H1 (cell line): ENCODE data around the gene SLC66A3. TPM values are rescaled to one million over a fixed set of nuclear protein-coding genes. Genes with fewer than 3 reads are reported as not detected.

Experiments
- CREB1 ChIP-seq: IDR thresholded peaks from 2 replicates; pipeline ENCODE4 v1.6.1; 2012; ENCODE audit warnings: inconsistent platforms
- E2F6 ChIP-seq: IDR thresholded peaks from 2 replicates; pipeline ENCODE4 v1.6.1; 2012; ENCODE audit warnings: inconsistent platforms
- POLR2A ChIP-seq, 2 experiments: IDR thresholded peaks; 1 replicate in 1 of 2; 2 replicates in 1 of 2; pipeline ENCODE4 v1.6.1; 2011; ENCODE audit warnings: low read depth in 2 of 2, low read length in 2 of 2, mild to moderate bottlenecking in 2 of 2; ENCODE audit errors: control extremely low read depth in 1 of 2
- RFX5 ChIP-seq: IDR thresholded peaks from 2 replicates; pipeline ENCODE4 v1.6.1; 2011; ENCODE audit warnings: low read depth, low read length, improper control_type of control experiment, borderline replicate concordance
- polyA plus RNA-seq, 7 experiments: library from polyadenylated mRNA; depleted of rRNA in 3 of 7; stranded (reverse) in 5 of 7; unstranded in 2 of 7; fragments of >200 nt in 5 of 7; fragments of 200-250 nt in 2 of 7; gene quantifications; 1 replicate in 5 of 7; 2 replicates in 1 of 7; 4 replicates in 1 of 7; pipeline versions ENCODE4 v1.2.1 to v1.2.3, GENCODE V29; 2011 to 2013; ENCODE audit warnings: missing spikeins in 2 of 7, mixed read lengths in 2 of 7
- total RNA-seq: library from RNA; stranded (reverse); fragmentation: NEBNext Ultra II Directional; extraction: Animal tissue kit (Norgen Biotek cat#: 25700); gene quantifications from 2 replicates; pipeline ENCODE4 v1.2.1, GENCODE V29; 2021
- TF ChIP-seq, protein P1 (sequence below), 3 experiments: IDR thresholded peaks; 1 replicate in 2 of 3; 2 replicates in 1 of 3; pipeline versions ENCODE4 v1.5.1 to v1.6.1; 2011; ENCODE audit warnings: low read length in 3 of 3, mild to moderate bottlenecking in 3 of 3, inconsistent platforms in 2 of 3, low read depth in 1 of 3, moderate library complexity in 1 of 3; ENCODE audit not compliant: insufficient read depth in 1 of 3; ENCODE audit errors: control extremely low read depth in 1 of 3
- TF ChIP-seq, protein P2 (sequence below): IDR thresholded peaks from 2 replicates; pipeline ENCODE4 v1.6.1; 2011; ENCODE audit warnings: low read length, improper control_type of control experiment

Gene SLC66A3
- total and polyA plus RNA-seq, 2 of the 8 experiments (the other 6 are each of a cell fraction or from before 2014, with no cell fraction given) = 8.7 to 27.8 TPM

- TF ChIP-seq, protein P1, sequence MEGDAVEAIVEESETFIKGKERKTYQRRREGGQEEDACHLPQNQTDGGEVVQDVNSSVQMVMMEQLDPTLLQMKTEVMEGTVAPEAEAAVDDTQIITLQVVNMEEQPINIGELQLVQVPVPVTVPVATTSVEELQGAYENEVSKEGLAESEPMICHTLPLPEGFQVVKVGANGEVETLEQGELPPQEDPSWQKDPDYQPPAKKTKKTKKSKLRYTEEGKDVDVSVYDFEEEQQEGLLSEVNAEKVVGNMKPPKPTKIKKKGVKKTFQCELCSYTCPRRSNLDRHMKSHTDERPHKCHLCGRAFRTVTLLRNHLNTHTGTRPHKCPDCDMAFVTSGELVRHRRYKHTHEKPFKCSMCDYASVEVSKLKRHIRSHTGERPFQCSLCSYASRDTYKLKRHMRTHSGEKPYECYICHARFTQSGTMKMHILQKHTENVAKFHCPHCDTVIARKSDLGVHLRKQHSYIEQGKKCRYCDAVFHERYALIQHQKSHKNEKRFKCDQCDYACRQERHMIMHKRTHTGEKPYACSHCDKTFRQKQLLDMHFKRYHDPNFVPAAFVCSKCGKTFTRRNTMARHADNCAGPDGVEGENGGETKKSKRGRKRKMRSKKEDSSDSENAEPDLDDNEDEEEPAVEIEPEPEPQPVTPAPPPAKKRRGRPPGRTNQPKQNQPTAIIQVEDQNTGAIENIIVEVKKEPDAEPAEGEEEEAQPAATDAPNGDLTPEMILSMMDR (IDR thresholded peaks at IDR 0.05; ENCODE audit: control extremely low read depth in 1 of 3, insufficient read depth in 1 of 3, low read depth in 1 of 3, low read length in 3 of 3) = no peak
- TF ChIP-seq E2F6 (no peak), RFX5 (no peak), CREB1 (no peak), POLR2A (IDR thresholded peaks at IDR 0.05; ENCODE audit: control extremely low read depth in 1 of 2, low read depth in 2 of 2, low read length in 2 of 2) (no peak)
- TF ChIP-seq, protein P2, sequence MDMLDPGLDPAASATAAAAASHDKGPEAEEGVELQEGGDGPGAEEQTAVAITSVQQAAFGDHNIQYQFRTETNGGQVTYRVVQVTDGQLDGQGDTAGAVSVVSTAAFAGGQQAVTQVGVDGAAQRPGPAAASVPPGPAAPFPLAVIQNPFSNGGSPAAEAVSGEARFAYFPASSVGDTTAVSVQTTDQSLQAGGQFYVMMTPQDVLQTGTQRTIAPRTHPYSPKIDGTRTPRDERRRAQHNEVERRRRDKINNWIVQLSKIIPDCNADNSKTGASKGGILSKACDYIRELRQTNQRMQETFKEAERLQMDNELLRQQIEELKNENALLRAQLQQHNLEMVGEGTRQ = no peak
These were observed 46.3 kb upstream of the SLC66A3 start (continued) for GRCh38 chr2:11109002-11109401.
